LNCaP clone FGC (cell line): ENCODE data around the gene PTOV1.

ENCODE experiments used
- DNase-seq: peaks from one replicate; pipeline ENCODE4 v3.0.0-alpha.2; 2011; ENCODE audit warnings: low read depth
- H3K4me3 ChIP-seq: 2 replicates; pipeline ENCODE4 v1.5.1; 2011; ENCODE audit warnings: mild to moderate bottlenecking, low read depth, low read length, control low read depth
- CTCF ChIP-seq: IDR thresholded peaks from 2 replicates; pipeline ENCODE4 v1.5.1; 2012; ENCODE audit warnings: mild to moderate bottlenecking; ENCODE audit not compliant: control insufficient read depth, insufficient read depth; ENCODE audit errors: extremely low read depth

PTOV1 gene

GRCh38 chr19:49806620-49806959 is 44.4 kb upstream of the PTOV1 start:
- no peak overlapping the region for H3K4me3 ChIP-seq
- no peak for TF ChIP-seq CTCF
- DNase-seq, result no peak

GRCh38 chr19:49807058-49807903 is 43.7 kb upstream of the PTOV1 start:
- H3K4me3 ChIP-seq, result no peak overlapping the region
- no peak for TF ChIP-seq CTCF
- DNase-seq, result no peak

- no peak for DNase-seq
- TF ChIP-seq CTCF, result no peak
- no peak overlapping the region; the same call in 1 of the 2 replicates for H3K4me3 ChIP-seq
Observed at GRCh38 chr19:49807904-49808675, 42.9 kb upstream of the PTOV1 start.

GRCh38 chr19:49808711-49809159 is 42.2 kb upstream of the PTOV1 start:
- peak overlapping the region; percentile 45 for H3K4me3 ChIP-seq

GRCh38 chr19:49809160-49809940 is 41.6 kb upstream of the PTOV1 start:
- no peak for TF ChIP-seq CTCF
- DNase-seq, result no peak
- peak overlapping the region; percentile 45 for H3K4me3 ChIP-seq

More at GRCh38 chr19:49808711-49809159, 42.2 kb upstream of the PTOV1 start:
- DNase-seq, result peak; percentile 28
- no peak for TF ChIP-seq CTCF

GRCh38 chr19:49809941-49810389 is 41.0 kb upstream of the PTOV1 start:
- no peak for DNase-seq
- H3K4me3 ChIP-seq, result no peak overlapping the region
- TF ChIP-seq CTCF, result no peak
